Measurements from ENCODE around the gene MUC5AC.

GRCh38 chr11:1174441-1175370, 17.0 kb downstream of the MUC5AC start:
- TF ChIP-seq CTCF (IDR thresholded peaks at IDR 0.05; ENCODE audit: low read depth, low read length) (no peak), MAX (IDR thresholded peaks at IDR 0.05; ENCODE audit: low read depth, low read length) (no peak), POLR2A (IDR thresholded peaks at IDR 0.05; ENCODE audit: extremely low read depth, insufficient read length) (no peak)

Measured in NB4 (cell line).